ENCODE results near the gene KRT34.

- TF ChIP-seq CTCF (conservative IDR thresholded peaks at IDR 0.05; ENCODE audit: low read length) (no peak), EZH2phosphoT487 (IDR thresholded peaks at IDR 0.05; ENCODE audit: borderline replicate concordance, low read depth, low read length) (no peak)
These were observed 39.5 kb upstream of the KRT34 start for GRCh38 chr17:41421617-41422016.

Measured in OCI-LY7 (cell line).